SW 1271 (cell line): Measurements from ENCODE around the gene TPD52L2.
A peak's percentile ranks its signal among the peaks of the same experiment; 100 is the strongest.
"Not testable (repeated sequence)": the region's sequence is repeated elsewhere in the genome, so short reads cannot be mapped to it uniquely, and the experiment has no call there.

Experiments used
- DNase-seq, 2 experiments: peaks; one replicate each; lab custom pipeline; 2025; lab: John Stamatoyannopoulos, UW

Gene TPD52L2

GRCh38 chr20:63878899-63879663 is 14.0 kb downstream of the TPD52L2 start:
- no peak for DNase-seq

GRCh38 chr20:63880901-63881300 is 15.8 kb downstream of the TPD52L2 start:
- DNase-seq = not testable (repeated sequence)

GRCh38 chr20:63881451-63882226 is 16.6 kb downstream of the TPD52L2 start:
- DNase-seq = no peak

- DNase-seq = no peak
Observed at GRCh38 chr20:63882257-63883200, 17.5 kb downstream of the TPD52L2 start.

- no peak for DNase-seq
Observed at GRCh38 chr20:63883201-63883593, 18.1 kb downstream of the TPD52L2 start.

GRCh38 chr20:63884506-63885263 is 19.6 kb downstream of the TPD52L2 start:
- DNase-seq = no peak

- no peak for DNase-seq
Observed at GRCh38 chr20:63885264-63886053, 20.4 kb downstream of the TPD52L2 start.

GRCh38 chr20:63886054-63886419 is 21.0 kb downstream of the TPD52L2 start:
- no peak for DNase-seq

- DNase-seq = no peak
Observed at GRCh38 chr20:63886921-63887320, 21.9 kb downstream of the TPD52L2 start.

- no peak for DNase-seq
Observed at GRCh38 chr20:63889241-63890200, 24.5 kb downstream of the TPD52L2 start.

- no peak for DNase-seq
Observed at GRCh38 chr20:63890201-63890576, 25.1 kb downstream of the TPD52L2 start.

- no peak for DNase-seq
Observed at GRCh38 chr20:63890616-63891015, 25.5 kb downstream of the TPD52L2 start.

- no peak for DNase-seq
Observed at GRCh38 chr20:63891061-63892002, 26.3 kb downstream of the TPD52L2 start.

- DNase-seq = no peak
Observed at GRCh38 chr20:63892402-63892801, 27.3 kb downstream of the TPD52L2 start.

- no peak for DNase-seq
Observed at GRCh38 chr20:63893999-63894357, 28.9 kb downstream of the TPD52L2 start.

GRCh38 chr20:63894358-63895201 is 29.5 kb downstream of the TPD52L2 start, which contains the start of gene DNAJC5:
DNAJC5 (plus strand) TSS chr20:63895126; CDS start chr20:63928346, 33,220 bp downstream.
- DNase-seq = peak; percentile 77 to 90

GRCh38 chr20:63895202-63895951 is 30.3 kb downstream of the TPD52L2 start:
- DNase-seq = peak in 1 of 2 experiments; percentile 28
